Left renal pelvis (tissue), 4 donors: ENCODE data around the gene NAP1L4. TPM values are rescaled to one million over a fixed set of nuclear protein-coding genes. Genes with fewer than 3 reads are reported as not detected.
A peak's percentile ranks its signal among the peaks of the same experiment; 100 is the strongest.

Source experiments
- DNase-seq, 4 donors: peaks; one replicate each; pipeline ENCODE4 v3.0.0-alpha.2; 2013; ENCODE audit warnings: low read depth in 4 of 4, low spot score in 3 of 4
- polyA plus RNA-seq, 4 donors: library from polyadenylated mRNA; unstranded; fragments of 120-200 nt; gene quantifications; one replicate each; pipeline ENCODE4 v1.2.1, GENCODE V29; 2013; ENCODE audit not compliant: insufficient read length in 4 of 4

NAP1L4 gene, protein sequence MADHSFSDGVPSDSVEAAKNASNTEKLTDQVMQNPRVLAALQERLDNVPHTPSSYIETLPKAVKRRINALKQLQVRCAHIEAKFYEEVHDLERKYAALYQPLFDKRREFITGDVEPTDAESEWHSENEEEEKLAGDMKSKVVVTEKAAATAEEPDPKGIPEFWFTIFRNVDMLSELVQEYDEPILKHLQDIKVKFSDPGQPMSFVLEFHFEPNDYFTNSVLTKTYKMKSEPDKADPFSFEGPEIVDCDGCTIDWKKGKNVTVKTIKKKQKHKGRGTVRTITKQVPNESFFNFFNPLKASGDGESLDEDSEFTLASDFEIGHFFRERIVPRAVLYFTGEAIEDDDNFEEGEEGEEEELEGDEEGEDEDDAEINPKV
- 100 to 1,000 TPM; 143 to 215 (median 187) TPM for polyA plus RNA-seq

DNA sequence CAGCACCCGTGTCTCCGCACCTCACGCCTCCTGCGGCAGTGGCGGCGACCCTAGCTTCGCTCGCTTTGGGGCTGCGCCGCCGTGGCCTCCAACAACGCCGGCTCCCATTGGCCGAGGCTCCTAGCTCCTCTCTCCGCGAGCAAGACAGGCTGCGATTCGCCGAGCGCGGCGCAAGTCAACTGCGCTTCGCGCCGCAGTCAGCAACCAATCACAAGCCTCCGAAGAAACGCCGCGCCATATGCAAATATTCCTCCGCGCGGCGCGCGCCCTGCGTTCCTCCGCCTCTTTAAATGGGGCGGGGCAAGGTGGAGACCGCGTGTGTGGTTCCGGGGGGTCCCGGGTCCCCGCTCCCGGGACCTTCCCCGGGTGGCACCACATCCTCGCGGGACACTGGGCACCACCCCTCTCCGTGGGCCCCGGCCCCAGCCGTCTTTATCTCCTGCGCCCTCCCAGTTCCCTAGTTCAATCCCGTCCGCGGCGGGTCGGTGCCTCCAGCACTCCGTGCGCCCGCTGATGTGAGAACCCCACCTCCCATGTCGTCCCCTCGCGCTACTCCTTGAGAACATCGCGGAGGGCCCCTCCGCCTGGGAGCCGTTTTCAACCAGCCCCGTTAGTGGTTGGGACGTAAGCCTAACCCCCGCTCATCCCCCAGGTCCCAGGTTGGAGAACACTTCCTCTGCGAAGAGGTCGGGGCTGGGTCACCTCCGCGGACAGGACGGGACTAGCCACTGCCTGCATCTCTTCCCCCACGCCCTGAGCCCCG lies at the start of gene NAP1L4:
TSS of gene NAP1L4 (minus strand) at position 96 of the 763 bp plus-strand sequence. CDS start 13,109 bp downstream, outside the sequence.
- DNase-seq = peak; percentile 91 to 95 (median 94)

DNA sequence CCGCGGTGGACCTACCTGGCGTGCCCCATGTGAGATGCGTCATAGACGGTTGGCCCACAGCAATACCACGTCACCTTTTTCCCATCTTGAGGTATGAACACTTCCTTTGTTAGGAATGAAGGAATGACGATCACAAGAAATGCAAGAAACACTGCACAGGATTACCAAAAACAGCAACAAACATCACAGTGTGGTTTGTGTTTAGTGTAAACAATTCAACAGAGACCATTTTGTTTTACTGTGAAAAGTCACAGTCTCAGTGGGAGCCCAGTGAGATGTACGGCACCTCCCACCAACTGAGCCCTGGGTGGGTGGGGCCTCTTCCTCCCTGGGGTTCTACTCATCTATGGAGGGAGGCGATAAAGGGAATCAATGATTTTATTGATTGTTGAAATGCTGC lies 48.8 kb upstream of the NAP1L4 start:
- no peak for DNase-seq

DNA sequence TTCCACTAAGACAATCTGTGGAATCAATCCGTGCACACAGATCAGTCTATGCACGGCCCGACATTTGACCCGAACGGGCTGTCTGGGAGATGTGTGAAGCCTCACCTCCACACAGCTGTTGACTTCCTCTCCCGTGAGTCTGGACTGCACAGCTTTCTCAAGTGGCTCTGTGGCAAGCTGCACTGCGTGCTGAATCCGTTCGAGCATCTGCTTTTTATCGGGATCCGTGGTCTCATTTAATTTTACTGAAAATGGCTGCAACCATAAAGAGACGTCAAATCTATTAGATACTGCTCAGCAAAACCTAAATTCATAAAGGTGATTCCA lies 45.8 kb upstream of the NAP1L4 start:
- no peak for DNase-seq

DNA sequence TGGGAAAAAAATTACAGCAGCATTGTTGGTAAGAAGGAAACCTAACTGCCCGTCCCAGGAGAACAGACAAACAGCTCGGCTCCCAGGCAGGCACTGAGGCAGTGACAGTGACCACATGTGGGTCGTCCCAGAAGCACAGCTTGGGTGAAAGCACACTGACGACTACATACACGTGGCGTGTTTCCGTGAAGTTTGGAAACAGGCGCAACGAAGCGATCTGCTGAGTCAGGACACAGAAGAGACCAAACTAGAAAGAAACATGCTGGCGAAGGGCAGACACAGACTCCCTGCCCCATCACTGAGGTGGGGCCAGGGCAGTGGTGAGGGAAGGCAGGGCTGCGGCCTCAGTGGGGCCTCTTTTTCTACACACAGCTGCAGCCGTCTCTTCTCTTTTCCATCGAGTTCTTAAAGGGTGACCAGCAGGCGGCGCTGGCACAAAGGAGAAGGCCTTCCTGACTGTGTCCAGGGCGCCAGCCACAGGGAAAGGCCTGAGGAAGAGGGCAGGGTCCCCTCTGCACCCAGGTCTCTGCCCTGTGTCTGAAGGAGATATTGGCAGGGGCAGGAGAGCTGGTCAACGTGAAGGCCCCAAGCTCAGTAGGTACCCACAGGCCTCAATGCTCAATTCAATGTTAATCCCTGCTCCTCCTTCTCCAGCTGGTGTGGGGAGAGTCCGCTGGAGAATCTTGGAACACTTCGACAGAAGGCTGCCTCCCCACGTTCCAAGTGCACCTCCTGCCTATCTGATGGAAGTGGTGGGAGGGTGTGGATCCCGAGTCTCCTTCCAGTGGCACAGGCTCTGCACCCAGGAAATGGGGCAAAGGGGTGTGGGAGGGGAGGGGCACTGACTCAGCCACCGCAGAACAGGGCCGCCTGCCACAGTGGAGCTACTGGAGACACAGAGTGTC lies 45.2 kb upstream of the NAP1L4 start:
- DNase-seq = peak in 3 of 4 donors; percentile 40 to 55 (median 45)

DNA sequence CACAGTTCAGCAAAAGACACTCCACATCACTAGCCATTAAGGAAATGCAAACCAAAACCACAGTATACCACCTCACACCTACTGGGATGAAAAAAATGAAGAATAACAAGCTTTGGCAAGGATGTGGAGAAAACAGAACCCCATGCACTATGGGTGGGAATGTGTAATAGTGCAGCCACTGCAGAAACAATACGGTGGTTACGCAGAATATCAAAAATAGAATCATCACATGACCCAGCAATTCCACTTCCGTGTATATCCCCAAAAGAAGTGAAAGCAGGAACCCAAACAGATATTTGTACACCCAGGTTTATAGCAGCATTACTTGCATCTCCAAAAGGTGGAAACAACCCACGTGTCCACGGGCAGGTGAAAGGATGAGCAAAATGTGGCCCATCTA lies 44.3 kb upstream of the NAP1L4 start:
- DNase-seq = no peak

DNA sequence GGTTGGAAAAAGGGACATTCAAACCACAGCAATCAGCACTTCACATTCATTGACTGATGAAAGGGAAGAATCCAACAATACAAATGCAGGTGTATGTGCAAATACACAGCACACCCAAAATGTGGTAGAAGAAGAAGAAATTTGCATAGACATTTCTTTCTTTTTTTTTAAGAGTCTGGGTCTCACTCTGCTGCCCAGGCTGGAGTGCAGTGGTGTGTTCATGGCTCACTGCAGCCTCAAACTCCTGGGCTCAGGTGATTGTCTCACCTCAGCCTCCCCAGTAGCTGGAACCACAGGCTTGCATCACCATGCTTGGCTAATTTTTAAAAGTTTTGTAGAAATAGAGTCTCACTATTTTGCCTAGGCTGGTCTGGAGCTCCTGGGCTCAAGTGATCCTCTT lies 43.2 kb upstream of the NAP1L4 start:
- no peak for DNase-seq

DNA sequence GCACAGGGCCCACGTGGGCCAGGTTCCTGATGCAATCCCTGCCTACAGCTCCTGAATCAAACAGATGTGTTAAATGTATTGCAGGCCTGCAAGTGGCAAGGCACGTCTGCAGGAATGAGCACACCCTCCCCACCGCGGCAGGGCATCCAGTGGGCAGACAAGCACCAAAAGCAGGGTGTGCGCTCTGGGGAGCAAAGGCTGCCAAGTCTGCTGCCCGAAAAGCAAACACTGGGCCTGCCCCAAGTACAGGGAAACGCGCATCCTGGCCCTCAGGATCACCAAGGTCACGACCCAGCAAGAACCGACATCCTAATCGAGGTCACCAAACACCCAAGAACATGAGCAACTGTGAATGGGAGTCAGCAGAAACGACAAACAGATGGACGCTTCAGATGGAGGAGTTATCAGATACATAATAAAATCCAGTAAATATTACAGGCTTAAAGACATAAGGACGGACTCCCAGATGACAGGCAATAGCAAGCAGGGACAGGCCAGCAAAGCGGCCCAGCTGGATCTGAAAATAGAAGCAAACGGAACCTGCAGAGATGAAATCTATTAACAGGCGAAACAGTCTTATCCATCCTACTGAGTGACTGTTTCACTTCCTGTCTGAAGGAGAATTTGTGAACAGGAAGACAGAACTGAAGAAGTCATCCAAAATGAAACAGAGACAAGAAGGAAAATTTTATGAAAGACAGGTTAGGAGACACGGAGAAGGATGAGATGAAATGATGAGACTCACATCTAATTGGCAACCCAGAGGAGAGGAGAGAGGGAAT lies 38.4 kb upstream of the NAP1L4 start:
- no peak for DNase-seq

DNA sequence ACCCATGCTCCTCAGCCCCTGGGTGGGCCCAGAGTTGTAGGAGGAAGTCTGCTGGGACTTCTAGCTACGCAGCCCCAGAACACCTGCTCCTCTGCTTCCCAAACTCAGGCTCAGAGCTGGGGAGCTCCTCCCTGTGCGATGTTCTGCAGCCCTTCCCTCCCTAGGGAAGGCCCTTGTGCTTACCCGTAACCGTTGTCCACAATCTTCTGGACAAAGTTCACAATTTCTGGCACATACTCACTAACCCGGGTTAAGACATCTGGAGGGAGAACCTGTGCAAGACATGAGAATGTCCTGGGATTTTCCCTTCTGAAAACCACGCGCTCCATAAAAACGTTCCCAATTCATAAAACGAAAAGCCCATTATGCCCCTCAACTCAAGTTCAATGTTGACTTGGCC lies 36.7 kb upstream of the NAP1L4 start:
- no peak for DNase-seq

DNA sequence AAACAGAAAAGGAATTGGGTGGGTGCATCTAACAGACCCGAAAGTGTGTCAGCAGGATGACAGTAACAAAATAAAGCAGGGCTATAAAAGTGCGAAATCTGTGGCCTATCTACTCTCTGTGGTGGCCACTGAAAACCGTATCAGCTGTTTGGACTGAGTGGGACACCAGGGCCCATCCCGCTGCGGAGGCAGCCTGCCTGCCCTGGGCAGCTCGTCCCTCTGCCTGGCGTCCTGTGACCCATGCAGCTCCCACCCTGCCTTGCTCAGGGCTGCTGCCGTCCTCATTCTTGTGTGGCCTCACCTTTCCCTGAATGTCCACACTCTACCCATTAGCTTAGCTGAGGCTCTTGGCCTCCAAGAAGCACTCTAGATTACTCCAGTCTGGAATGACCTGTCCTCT lies 34.7 kb upstream of the NAP1L4 start:
- no peak for DNase-seq

DNA sequence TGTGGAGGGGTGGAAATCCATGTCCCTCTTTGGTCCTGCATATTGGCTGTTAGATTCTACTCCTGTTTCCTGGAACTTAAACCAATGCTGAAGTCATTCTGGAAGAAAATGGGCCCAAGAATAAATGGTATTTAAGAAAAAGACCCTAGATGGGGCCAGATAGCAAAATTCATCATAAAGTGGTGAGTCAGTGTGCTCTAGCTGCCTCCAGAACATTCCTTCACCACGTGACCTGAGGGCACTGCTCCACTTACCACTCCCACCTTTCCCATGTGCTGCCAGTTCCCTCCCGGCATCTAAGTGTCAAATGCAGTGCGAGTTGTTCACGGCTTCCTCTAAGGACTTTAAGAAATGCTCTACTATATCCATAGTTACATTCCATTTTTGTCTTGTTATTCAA lies 30.9 kb upstream of the NAP1L4 start:
- DNase-seq = no peak

DNA sequence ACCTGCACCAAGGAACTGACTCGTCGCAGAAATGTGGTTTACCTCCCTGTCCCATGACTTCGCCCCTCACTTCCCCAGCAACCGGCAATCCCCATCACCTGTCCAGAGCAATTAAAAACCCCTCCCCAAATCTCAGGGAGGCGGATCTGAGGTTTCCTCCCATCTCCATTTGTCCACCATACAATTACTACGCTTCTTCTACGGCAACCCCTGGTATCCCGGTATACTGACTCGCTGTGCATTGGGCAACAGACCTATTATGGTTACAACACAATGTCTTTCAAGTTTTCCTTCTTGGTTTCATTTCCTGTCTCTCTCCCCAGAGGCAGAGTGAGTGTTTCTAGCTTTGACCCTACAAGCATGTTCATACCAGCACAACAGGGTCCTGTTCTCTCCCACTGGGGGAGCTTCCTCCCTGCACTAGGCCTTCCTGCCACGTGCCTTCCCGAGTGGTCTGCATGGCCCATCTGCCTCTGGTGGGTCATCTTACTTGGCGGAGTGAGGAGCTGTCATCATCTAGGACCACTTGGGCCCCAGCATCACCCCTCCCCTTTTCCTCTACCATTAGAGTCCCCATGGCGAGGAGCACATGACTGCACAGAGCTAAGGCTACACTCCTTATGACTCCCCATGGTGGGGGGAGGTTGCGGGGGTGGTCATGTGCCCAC lies 30.3 kb upstream of the NAP1L4 start:
- DNase-seq = no peak

DNA sequence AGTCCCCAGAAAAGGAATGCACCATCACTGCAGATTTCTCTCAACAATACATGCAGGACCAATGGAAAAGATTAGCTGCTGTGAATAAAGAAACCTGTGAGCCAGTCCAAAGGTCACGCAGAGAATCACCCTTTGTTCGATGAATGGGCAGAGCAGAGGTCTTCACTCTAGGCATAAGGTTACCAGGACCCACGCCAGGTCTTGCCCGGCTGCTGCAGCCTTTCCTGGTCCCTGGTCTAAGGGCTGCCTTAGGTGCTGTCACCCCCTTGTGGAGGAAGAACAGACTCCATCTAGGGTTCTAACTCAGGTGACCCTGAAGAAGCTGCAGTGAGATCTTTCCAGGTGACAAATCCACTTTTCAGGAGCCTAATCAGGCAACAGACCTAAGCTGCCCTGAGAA lies 29.0 kb upstream of the NAP1L4 start:
- DNase-seq = no peak

DNA sequence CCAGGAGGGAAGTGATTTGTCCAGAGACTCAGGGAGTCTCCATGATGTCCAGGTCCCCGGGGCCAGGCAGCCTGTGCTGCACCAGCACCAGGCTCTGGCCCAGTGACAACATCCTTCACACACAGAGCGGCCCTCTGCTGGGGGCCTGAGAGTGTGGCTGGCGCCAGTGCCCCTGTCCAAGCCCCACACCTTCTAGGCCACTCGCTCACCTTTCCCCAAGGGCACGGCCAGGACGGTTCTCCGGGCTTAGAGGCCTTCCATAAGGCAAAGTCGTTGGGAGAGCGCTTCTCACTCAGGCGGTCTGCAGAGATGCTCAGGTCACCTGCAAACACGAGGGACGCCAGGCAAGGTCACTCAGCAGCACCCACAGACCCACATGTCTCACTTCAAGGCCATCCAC lies 27.9 kb upstream of the NAP1L4 start:
- no peak for DNase-seq

DNA sequence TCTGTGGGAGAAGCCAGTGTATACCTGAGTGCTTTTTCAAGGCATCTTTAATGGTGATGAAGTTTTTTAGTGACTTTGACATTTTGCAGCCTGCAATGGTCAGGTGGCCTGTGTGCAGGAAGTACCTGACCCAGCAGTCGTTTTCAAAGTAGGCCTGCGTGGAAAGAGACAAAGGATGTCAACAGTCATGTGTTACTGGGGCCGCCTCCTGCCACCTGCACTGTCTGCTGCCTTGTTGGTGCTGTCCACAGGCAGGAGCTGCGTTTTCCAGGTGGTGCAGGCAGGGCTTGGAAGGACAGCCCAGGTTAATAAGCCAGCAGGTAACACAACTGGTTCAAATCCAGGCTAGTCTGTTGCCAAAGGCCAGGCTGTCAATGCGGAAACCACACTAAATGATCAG lies 26.5 kb upstream of the NAP1L4 start:
- no peak for DNase-seq

DNA sequence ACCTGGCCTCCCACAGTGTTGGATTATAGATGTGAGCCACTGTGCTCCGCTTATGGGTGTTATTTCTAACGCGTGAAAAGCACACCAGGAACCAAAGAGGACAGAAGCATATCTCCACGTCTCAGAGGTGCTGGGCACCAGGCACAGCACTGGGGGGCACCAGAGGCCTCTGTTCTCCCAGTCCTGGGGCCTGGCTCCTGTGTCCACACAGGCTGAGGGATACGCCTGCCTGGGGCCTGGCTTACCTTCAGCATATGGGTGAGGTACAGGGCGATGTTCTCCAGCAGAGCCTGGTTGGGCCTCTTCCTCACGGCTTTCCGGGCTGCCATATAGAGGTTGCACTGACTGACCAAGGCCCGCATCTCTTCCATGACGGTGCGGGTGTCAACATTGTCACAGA lies 24.7 kb upstream of the NAP1L4 start:
- DNase-seq = no peak

DNA sequence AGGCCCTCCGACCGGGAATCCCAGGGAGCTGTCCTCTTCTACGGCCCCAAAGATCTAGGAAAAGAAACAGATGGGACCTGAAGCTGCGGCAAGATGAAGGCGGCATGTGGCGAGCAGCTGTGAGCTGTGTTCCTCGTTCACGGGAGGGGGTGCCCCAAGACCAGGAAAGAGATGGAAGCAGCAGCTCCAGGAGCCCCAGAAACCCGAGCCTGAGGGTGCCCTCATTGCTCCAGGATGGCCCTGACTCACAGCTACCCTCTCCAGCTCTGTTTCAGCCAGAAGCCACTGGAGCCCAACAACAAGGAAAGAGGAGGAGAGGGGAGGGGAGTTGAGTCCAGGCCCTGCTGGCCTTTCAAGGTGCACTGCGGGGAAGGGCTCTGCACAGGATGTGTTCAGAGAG lies 23.7 kb upstream of the NAP1L4 start:
- DNase-seq = no peak

DNA sequence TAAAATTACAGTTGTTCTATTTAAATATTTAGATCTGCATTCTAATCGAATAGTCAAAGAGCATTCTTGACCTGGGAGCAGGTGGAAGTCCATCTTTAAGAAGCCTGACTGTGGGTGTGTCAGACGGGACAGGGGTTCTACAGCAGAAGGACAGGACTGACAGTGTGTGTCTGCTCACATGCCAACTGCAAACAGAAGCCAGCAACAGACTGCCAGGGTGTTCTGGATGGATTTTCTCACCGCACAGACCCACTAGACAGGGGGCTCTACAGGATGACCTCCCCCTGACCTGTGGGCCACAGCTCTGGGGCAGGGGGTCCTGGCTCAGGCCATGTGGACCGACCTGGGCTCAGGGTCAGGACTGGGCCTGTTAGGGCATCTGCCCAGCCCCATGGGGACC lies 22.8 kb upstream of the NAP1L4 start:
- DNase-seq = no peak

DNA sequence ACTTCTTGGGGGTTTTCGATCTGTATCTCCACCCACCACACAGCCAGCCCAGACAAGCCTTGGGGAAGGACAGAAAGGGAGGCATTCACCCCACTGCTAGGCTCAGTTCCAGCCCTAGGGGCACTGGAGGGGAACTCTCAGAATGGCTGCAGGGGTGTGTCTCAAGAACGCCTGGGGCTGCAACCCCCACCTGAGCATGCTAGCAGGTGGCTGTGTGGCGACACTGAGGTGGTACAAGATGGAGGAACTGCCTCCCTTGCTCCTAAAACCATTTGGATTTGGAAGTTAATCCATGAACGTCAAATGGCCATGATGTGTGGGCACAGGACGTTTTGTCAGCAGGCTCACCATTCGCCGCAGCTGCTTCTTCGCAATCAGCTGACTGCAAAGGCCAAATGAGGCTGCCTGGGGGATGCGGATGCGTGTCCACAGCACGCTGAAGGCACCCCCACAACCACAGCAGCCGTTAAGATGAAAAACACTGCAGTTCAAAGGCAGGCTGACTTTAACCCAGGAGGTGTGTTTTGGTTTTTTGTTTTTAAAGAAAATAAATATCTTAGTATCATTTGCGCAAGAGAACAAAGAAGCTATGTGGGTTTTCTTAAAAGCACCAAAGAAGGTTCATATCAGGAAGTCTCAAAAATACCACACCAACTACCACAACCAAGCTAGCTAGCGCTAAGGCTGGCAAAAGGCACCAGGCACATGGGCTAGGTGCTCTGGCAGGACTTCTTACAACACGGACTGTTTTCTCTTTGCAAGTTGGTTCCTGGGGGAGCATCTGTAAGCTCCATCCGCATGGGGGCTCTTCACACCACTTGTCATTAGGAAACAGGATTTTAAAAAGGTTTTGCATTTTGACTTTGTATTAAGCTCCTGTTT lies 22.2 kb upstream of the NAP1L4 start:
- no peak for DNase-seq
